Sigmoid colon (tissue), 7 donors: ENCODE results near the gene MSANTD3. TPM values are rescaled to one million over a fixed set of nuclear protein-coding genes. Genes with fewer than 3 reads are reported as not detected.

Experiments
- DNase-seq: peaks from one replicate; pipeline ENCODE4 v3.0.0-alpha.2; 2019
- H3K27ac ChIP-seq, 4 donors: fragments of 200-600 bp; sonication (generic); one replicate each; pipeline ENCODE4 v1.5.1; 2016 to 2019; ENCODE audit warnings: mild to moderate bottlenecking in 1 of 4
- H3K27me3 ChIP-seq, 3 donors: fragments of 200-600 bp; sonication (generic); one replicate each; pipeline ENCODE4 v1.5.1; 2019; ENCODE audit warnings: mild to moderate bottlenecking in 1 of 3
- H3K36me3 ChIP-seq, 4 donors: fragments of 200-600 bp; sonication (generic); one replicate each; pipeline ENCODE4 v1.5.1; 2016 to 2019
- H3K4me1 ChIP-seq, 4 donors: fragments of 200-600 bp; sonication (generic); one replicate each; pipeline ENCODE4 v1.5.1; 2017 to 2019
- H3K4me3 ChIP-seq, 4 donors: fragments of 200-600 bp; sonication (generic); one replicate each; pipeline ENCODE4 v1.5.1; 2017 to 2019; ENCODE audit warnings: mild to moderate bottlenecking in 2 of 4, moderate library complexity in 1 of 4
- H3K9me3 ChIP-seq, 4 donors: fragments of 200-600 bp in 3 of 4; sonication (generic) in 3 of 4; one replicate each; pipeline versions ENCODE4 v1.5.1 to v1.6.1; 2013 to 2019
- EP300 ChIP-seq, 4 donors: sonication (generic); formaldehyde crosslinking; IDR thresholded peaks; one replicate each; pipeline ENCODE4 v1.6.1; 2017; ENCODE audit warnings: antibody characterized with exemption in 4 of 4
- POLR2A ChIP-seq, 2 donors: fragments of 450-650 bp; IDR thresholded peaks; one replicate each; pipeline ENCODE4 v1.6.1; 2016; ENCODE audit warnings: antibody characterized with exemption in 2 of 2, mild to moderate bottlenecking in 2 of 2, moderate library complexity in 2 of 2
- POLR2AphosphoS5 ChIP-seq, 4 donors: sonication (generic); formaldehyde crosslinking; IDR thresholded peaks; one replicate each; pipeline ENCODE4 v1.6.1; 2017; ENCODE audit warnings: antibody characterized with exemption in 4 of 4
- WGBS, 2 donors: extraction: QIAGEN DNeasy Blood & Tissue Kit; methylation state at CpG; one replicate each; pipeline ENCODE4 v1.1.7; 2013; 5-methylcytosine and 5-hydroxymethylcytosine counted together
- intact Hi-C: fragments of 100-400 bp; cut with DNase I; formaldehyde crosslinking; loops from one replicate; pipeline ENCODE4 v1.15.1; 2023
- polyA plus RNA-seq, 3 donors: library from polyadenylated mRNA; stranded (reverse); fragments of 200-250 nt; gene quantifications; one replicate each; pipeline ENCODE4 v1.2.3, GENCODE V29; 2013
- total RNA-seq, 4 donors: library from RNA; depleted of rRNA; stranded (reverse); fragments of >200 nt; gene quantifications; one replicate each; pipeline ENCODE4 v1.1.0, GENCODE V29; 2016
- TF ChIP-seq, protein P1 (sequence below), 4 experiments: fragments of 450-650 bp in 3 of 4; fragments of 200-600 bp in 1 of 4; IDR thresholded peaks; one replicate each; pipeline ENCODE4 v1.5.1; 2016 to 2019; ENCODE audit warnings: antibody characterized with exemption in 4 of 4, mild to moderate bottlenecking in 3 of 4, moderate library complexity in 2 of 4
- donor health status: healthy with polysubstance abuse.
- donor health status: Bipolar disorder and iron deficiency.
- donor health status: healthy.

The MSANTD3 gene
- total and polyA plus RNA-seq, 7 donors: 9.2 to 41.8 (median 25.2) TPM

DNA sequence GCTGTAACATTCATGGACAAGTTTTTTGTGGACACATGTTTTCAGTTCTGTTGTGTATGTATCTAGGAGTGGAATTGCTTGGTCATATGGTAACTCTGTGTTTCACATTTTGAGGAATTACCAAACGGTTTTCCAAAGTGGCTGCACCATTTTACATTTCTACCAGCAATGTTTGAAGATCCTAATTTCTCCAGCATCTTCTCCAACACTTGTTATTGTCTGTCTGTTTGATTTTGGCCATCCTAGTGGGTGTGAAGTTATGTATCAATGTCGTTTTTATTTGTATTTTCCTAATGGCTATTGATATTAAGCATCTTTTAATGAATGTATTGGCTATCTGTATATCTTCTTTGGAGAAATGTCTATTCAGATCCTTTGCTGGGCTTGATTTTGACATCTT, 52.9 kb downstream of the MSANTD3 start:
- Histone ChIP-seq H3K27ac (no peak overlapping the region), H3K27me3 (no peaks in the 10 kb centered on the region), H3K9me3 (no peaks in the 10 kb centered on the region), H3K36me3 (no peaks in the 10 kb centered on the region), H3K4me1 (no peaks in the 10 kb centered on the region), H3K4me3 (no peak overlapping the region)
- DNase-seq: no peak
- WGBS, 2 donors: 71 to 80% methylated on average over 2 of the region's 2 CpGs
- TF ChIP-seq, protein P1, sequence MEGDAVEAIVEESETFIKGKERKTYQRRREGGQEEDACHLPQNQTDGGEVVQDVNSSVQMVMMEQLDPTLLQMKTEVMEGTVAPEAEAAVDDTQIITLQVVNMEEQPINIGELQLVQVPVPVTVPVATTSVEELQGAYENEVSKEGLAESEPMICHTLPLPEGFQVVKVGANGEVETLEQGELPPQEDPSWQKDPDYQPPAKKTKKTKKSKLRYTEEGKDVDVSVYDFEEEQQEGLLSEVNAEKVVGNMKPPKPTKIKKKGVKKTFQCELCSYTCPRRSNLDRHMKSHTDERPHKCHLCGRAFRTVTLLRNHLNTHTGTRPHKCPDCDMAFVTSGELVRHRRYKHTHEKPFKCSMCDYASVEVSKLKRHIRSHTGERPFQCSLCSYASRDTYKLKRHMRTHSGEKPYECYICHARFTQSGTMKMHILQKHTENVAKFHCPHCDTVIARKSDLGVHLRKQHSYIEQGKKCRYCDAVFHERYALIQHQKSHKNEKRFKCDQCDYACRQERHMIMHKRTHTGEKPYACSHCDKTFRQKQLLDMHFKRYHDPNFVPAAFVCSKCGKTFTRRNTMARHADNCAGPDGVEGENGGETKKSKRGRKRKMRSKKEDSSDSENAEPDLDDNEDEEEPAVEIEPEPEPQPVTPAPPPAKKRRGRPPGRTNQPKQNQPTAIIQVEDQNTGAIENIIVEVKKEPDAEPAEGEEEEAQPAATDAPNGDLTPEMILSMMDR (IDR thresholded peaks at IDR 0.05): no peak
- no peak for TF ChIP-seq POLR2AphosphoS5 (IDR thresholded peaks at IDR 0.05)
- no peak for TF ChIP-seq POLR2A (IDR thresholded peaks at IDR 0.05)
- TF ChIP-seq EP300 (IDR thresholded peaks at IDR 0.05): no peak
- intact Hi-C loops: no loop called here

- Histone ChIP-seq H3K36me3 (no peaks in the 10 kb centered on the region), H3K4me1 (no peaks in the 10 kb centered on the region), H3K27me3 (no peaks in the 10 kb centered on the region), H3K4me3 (no peak overlapping the region), H3K9me3 (no peaks in the 10 kb centered on the region), H3K27ac (no peak overlapping the region)
- TF ChIP-seq, protein P1 (IDR thresholded peaks at IDR 0.05): no peak
- TF ChIP-seq EP300 (IDR thresholded peaks at IDR 0.05): no peak
- no peak for TF ChIP-seq POLR2AphosphoS5 (IDR thresholded peaks at IDR 0.05)
- TF ChIP-seq POLR2A (IDR thresholded peaks at IDR 0.05): no peak
- 68 to 87% methylated on average over 1 of the region's 1 CpG for WGBS, 2 donors
- intact Hi-C loops: no loop called here
- no peak for DNase-seq
These were observed 58.3 kb downstream of the MSANTD3 start for GRCh38 chr9:100485196-100485595.

DNA sequence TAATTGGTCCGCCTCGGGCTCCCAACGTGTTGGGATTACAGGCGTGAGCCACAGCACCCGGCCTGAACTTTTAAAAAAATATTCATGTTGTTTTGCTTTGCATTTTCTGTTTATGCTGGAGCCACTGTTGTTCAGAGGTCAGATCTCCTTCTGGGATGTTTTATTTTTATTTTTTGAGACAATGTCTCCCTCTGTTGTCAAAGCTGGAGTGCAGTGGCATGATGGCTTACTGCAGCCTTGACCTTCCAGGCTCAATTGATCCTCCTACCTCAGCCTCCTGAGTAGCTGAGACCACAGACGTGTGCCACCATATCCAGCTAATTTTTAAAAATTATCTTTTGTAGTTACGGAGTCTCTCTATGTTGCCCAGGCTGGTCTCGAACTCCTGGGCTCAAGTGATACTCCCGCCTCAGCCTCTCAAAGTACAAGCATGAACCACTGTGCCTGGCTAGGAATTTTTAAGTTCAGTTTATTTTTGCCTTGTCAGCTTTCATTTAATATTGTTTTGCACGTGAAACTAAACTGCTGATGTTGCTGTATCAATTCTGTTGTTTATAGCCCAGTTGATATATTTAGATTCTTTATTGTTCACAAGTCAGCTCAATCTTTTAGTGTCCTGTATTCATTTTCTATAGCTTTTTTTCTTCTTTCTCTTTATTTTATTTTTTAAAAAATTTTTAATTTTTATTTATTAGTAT, 59.7 kb downstream of the MSANTD3 start:
- H3K27ac ChIP-seq: no peak overlapping the region
- intact Hi-C loops: no loop called here
- H3K27me3 ChIP-seq: no peaks in the 10 kb centered on the region
- H3K4me3 ChIP-seq: no peak overlapping the region
- no peaks in the 10 kb centered on the region for H3K36me3 ChIP-seq
- no peak for DNase-seq
- no peak for TF ChIP-seq POLR2AphosphoS5 (IDR thresholded peaks at IDR 0.05)
- WGBS, 2 donors: 84 to 90% methylated on average over 10 of the region's 10 CpGs
- H3K9me3 ChIP-seq: no peaks in the 10 kb centered on the region
- no peaks in the 10 kb centered on the region for H3K4me1 ChIP-seq

DNA sequence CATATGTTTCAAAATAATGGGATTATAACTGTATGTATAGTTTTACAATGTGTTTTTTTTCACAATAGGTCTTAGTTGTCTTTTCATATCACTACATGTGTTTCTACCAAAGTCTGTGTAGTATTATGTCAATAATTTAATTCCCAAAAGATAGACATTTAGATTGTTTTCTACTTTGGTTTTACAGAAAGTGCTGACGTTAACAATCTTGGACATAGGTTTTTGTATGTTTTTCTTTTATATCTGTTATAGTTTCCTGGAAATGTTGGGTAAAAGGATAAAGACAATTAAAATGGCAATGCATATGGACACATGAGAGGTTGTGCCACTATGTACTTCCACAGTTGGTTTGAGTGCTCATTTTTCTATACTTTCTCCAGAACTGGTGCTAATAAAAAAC, 61.2 kb downstream of the MSANTD3 start:
- intact Hi-C loops: no loop called here
- Histone ChIP-seq H3K4me1 (no peaks in the 10 kb centered on the region), H3K9me3 (no peaks in the 10 kb centered on the region), H3K27me3 (no peaks in the 10 kb centered on the region), H3K36me3 (no peaks in the 10 kb centered on the region), H3K27ac (no peak overlapping the region), H3K4me3 (no peak overlapping the region)
- DNase-seq: no peak
- TF ChIP-seq EP300 (IDR thresholded peaks at IDR 0.05) (no peak), POLR2A (IDR thresholded peaks at IDR 0.05) (no peak), POLR2AphosphoS5 (IDR thresholded peaks at IDR 0.05) (no peak)
- TF ChIP-seq, protein P1 (IDR thresholded peaks at IDR 0.05): no peak
- 90% methylated on average over 1 of the region's 1 CpG for WGBS, 2 donors

GRCh38 chr9:100489836-100490235, 62.9 kb downstream of the MSANTD3 start:
- H3K9me3 ChIP-seq: no peaks in the 10 kb centered on the region
- no peaks in the 10 kb centered on the region for H3K36me3 ChIP-seq
- WGBS, 2 donors: 87% methylated on average over 4 of the region's 4 CpGs
- H3K4me3 ChIP-seq: no peak overlapping the region
- H3K27me3 ChIP-seq: no peaks in the 10 kb centered on the region
- no peaks in the 10 kb centered on the region for H3K4me1 ChIP-seq
- intact Hi-C loops: no loop called here
- no peak for DNase-seq
- TF ChIP-seq, protein P1 (IDR thresholded peaks at IDR 0.05): no peak
- TF ChIP-seq EP300 (IDR thresholded peaks at IDR 0.05) (no peak), POLR2A (IDR thresholded peaks at IDR 0.05) (no peak), POLR2AphosphoS5 (IDR thresholded peaks at IDR 0.05) (no peak)
- no peak overlapping the region for H3K27ac ChIP-seq
